ENCODE measurements around the gene MBOAT1. TPM values are rescaled to one million over a fixed set of nuclear protein-coding genes. Genes with fewer than 3 reads are reported as not detected.
A peak's percentile ranks its signal among the peaks of the same experiment; 100 is the strongest.

MBOAT1 gene
- total RNA-seq, 2 experiments from 2014 or later = 14.1 to 14.8 TPM

- POLR2A ChIA-PET = no interaction called here
- no peak for DNase-seq
- no peak overlapping the region for H3K4me3 Mint-ChIP-seq
- no peak for ATAC-seq (ENCODE audit: low read depth)
- H3K4me1 Mint-ChIP-seq = peaks cover 35% of the 10 kb centered on the region
- peaks cover 24% of the 10 kb centered on the region for H3K36me3 Mint-ChIP-seq
- H3K27me3 Mint-ChIP-seq = no peaks in the 10 kb centered on the region
- H3K9me3 Mint-ChIP-seq = no peaks in the 10 kb centered on the region
- no peak overlapping the region for H3K27ac Mint-ChIP-seq
Observed at GRCh38 chr6:20204512-20204894, 7.8 kb downstream of the MBOAT1 start.

- Mint-ChIP-seq H3K4me3 (no peak overlapping the region), H3K4me1 (peaks cover 39% of the 10 kb centered on the region), H3K36me3 (peaks cover 24% of the 10 kb centered on the region), H3K27me3 (no peaks in the 10 kb centered on the region), H3K27ac (no peak overlapping the region), H3K9me3 (no peaks in the 10 kb centered on the region)
- DNase-seq (no peak), ATAC-seq (ENCODE audit: low read depth) (no peak)
- POLR2A ChIA-PET = no interaction called here
Observed at GRCh38 chr6:20203561-20204511, 8.4 kb downstream of the MBOAT1 start.

- POLR2A ChIA-PET = interaction anchor here (0.7 kb wide), 1 partner anchor 200 kb away, joined by 3 read pairs; no protein-coding TSS in a partner anchor
- Mint-ChIP-seq H3K9me3 (no peaks in the 10 kb centered on the region), H3K4me1 (peaks cover 41% of the 10 kb centered on the region), H3K4me3 (no peak overlapping the region), H3K36me3 (peaks cover 28% of the 10 kb centered on the region), H3K27ac (no peak overlapping the region), H3K27me3 (no peaks in the 10 kb centered on the region)
- no peak for ATAC-seq (ENCODE audit: low read depth)
- no peak for DNase-seq
Observed at GRCh38 chr6:20202699-20203302, 9.5 kb downstream of the MBOAT1 start.

- DNase-seq (no peak), ATAC-seq (ENCODE audit: low read depth) (no peak)
- POLR2A ChIA-PET = interaction anchor here (0.7 kb wide), 1 partner anchor 201 kb away, joined by 3 read pairs; no protein-coding TSS in a partner anchor
- Mint-ChIP-seq H3K4me3 (no peak overlapping the region), H3K36me3 (peaks cover 28% of the 10 kb centered on the region), H3K27ac (no peak overlapping the region), H3K4me1 (peaks cover 38% of the 10 kb centered on the region), H3K27me3 (no peaks in the 10 kb centered on the region), H3K9me3 (no peaks in the 10 kb centered on the region)
Observed at GRCh38 chr6:20202324-20202658, 10.0 kb downstream of the MBOAT1 start.

GRCh38 chr6:20200761-20201630 lies 11.3 kb downstream of the MBOAT1 start:
- Mint-ChIP-seq H3K4me1 (peaks cover 25% of the 10 kb centered on the region), H3K27ac (peak overlapping the region; percentile 15), H3K9me3 (no peaks in the 10 kb centered on the region), H3K36me3 (peaks cover 22% of the 10 kb centered on the region), H3K4me3 (no peak overlapping the region), H3K27me3 (no peaks in the 10 kb centered on the region)
- POLR2A ChIA-PET = interaction anchor here (1.5 kb wide), 1 partner anchor 12 kb away, joined by 4 read pairs; the partner anchor contains the start of gene MBOAT1
- ATAC-seq (ENCODE audit: low read depth) (no peak), DNase-seq (no peak)

- POLR2A ChIA-PET = interaction anchor here (1.1 kb wide), 1 partner anchor 14 kb away, joined by 3 read pairs; no protein-coding TSS in a partner anchor
- H3K27ac Mint-ChIP-seq = no peak overlapping the region
- no peak overlapping the region for H3K4me3 Mint-ChIP-seq
- H3K36me3 Mint-ChIP-seq = peaks cover 15% of the 10 kb centered on the region
- peaks cover 11% of the 10 kb centered on the region for H3K4me1 Mint-ChIP-seq
- H3K9me3 Mint-ChIP-seq = no peaks in the 10 kb centered on the region
- no peaks in the 10 kb centered on the region for H3K27me3 Mint-ChIP-seq
- no peak for ATAC-seq (ENCODE audit: low read depth)
- no peak for DNase-seq
Observed at GRCh38 chr6:20198775-20199174, 13.5 kb downstream of the MBOAT1 start.

- POLR2A ChIA-PET = interaction anchor here (1.1 kb wide), 1 partner anchor 14 kb away, joined by 3 read pairs; no protein-coding TSS in a partner anchor
- Mint-ChIP-seq H3K9me3 (no peaks in the 10 kb centered on the region), H3K27ac (no peak overlapping the region), H3K36me3 (peaks cover 16% of the 10 kb centered on the region), H3K4me1 (peaks cover 11% of the 10 kb centered on the region), H3K27me3 (no peaks in the 10 kb centered on the region), H3K4me3 (no peak overlapping the region)
- DNase-seq (no peak), ATAC-seq (ENCODE audit: low read depth) (no peak)
Observed at GRCh38 chr6:20198156-20198774, 14.0 kb downstream of the MBOAT1 start.

GRCh38 chr6:20197251-20197650 lies 15.0 kb downstream of the MBOAT1 start:
- Mint-ChIP-seq H3K36me3 (peaks cover 15% of the 10 kb centered on the region), H3K4me1 (peaks cover 9% of the 10 kb centered on the region), H3K27me3 (no peaks in the 10 kb centered on the region), H3K4me3 (no peak overlapping the region), H3K27ac (no peak overlapping the region), H3K9me3 (no peaks in the 10 kb centered on the region)
- ATAC-seq (ENCODE audit: low read depth) (no peak), DNase-seq (no peak)
- POLR2A ChIA-PET = no interaction called here

GRCh38 chr6:20192625-20193024 lies 19.6 kb downstream of the MBOAT1 start:
- Mint-ChIP-seq H3K27ac (no peak overlapping the region), H3K36me3 (peaks cover 8% of the 10 kb centered on the region), H3K4me1 (peaks cover 3% of the 10 kb centered on the region), H3K27me3 (no peaks in the 10 kb centered on the region), H3K4me3 (no peak overlapping the region), H3K9me3 (no peaks in the 10 kb centered on the region)
- POLR2A ChIA-PET = no interaction called here
- DNase-seq = no peak
- ATAC-seq (ENCODE audit: low read depth) = no peak

GRCh38 chr6:20191992-20192391 lies 20.3 kb downstream of the MBOAT1 start:
- Mint-ChIP-seq H3K36me3 (peaks cover 14% of the 10 kb centered on the region), H3K27me3 (no peaks in the 10 kb centered on the region), H3K27ac (no peak overlapping the region), H3K4me3 (no peak overlapping the region), H3K9me3 (no peaks in the 10 kb centered on the region), H3K4me1 (peaks cover 3% of the 10 kb centered on the region)
- no peak for ATAC-seq (ENCODE audit: low read depth)
- POLR2A ChIA-PET = no interaction called here
- no peak for DNase-seq

- Mint-ChIP-seq H3K4me3 (no peak overlapping the region), H3K27me3 (peaks cover under 1% of the 10 kb centered on the region), H3K9me3 (no peaks in the 10 kb centered on the region), H3K36me3 (peaks cover 25% of the 10 kb centered on the region), H3K27ac (no peak overlapping the region), H3K4me1 (peaks cover 3% of the 10 kb centered on the region)
- POLR2A ChIA-PET = no interaction called here
- ATAC-seq (ENCODE audit: low read depth) (no peak), DNase-seq (no peak)
Observed at GRCh38 chr6:20188630-20189075, 23.6 kb downstream of the MBOAT1 start.

- POLR2A ChIA-PET = no interaction called here
- peaks cover 2% of the 10 kb centered on the region for H3K4me1 Mint-ChIP-seq
- no peak overlapping the region for H3K4me3 Mint-ChIP-seq
- DNase-seq (no peak), ATAC-seq (ENCODE audit: low read depth) (no peak)
- H3K27me3 Mint-ChIP-seq = peaks cover 1% of the 10 kb centered on the region
- H3K27ac Mint-ChIP-seq = no peak overlapping the region
- H3K9me3 Mint-ChIP-seq = peaks cover 1% of the 10 kb centered on the region
- H3K36me3 Mint-ChIP-seq = peaks cover 28% of the 10 kb centered on the region
Observed at GRCh38 chr6:20186981-20187380, 25.3 kb downstream of the MBOAT1 start.

GRCh38 chr6:20183706-20184105 lies 28.6 kb downstream of the MBOAT1 start:
- Mint-ChIP-seq H3K9me3 (peaks cover 1% of the 10 kb centered on the region), H3K36me3 (peaks cover 31% of the 10 kb centered on the region), H3K27me3 (peaks cover 1% of the 10 kb centered on the region), H3K4me1 (peaks cover under 1% of the 10 kb centered on the region), H3K4me3 (no peak overlapping the region), H3K27ac (no peak overlapping the region)
- ATAC-seq (ENCODE audit: low read depth) (no peak), DNase-seq (no peak)
- POLR2A ChIA-PET = no interaction called here

Measured in activated naive CD8-positive, alpha-beta T cell treated with anti-CD3 and anti-CD28 coated beads, Interleukin-2, amount 10 ng/mL, durations not matched to agents 7 days and 5 days (primary cell).